ENCODE measurements around the gene BCL6.

DNA sequence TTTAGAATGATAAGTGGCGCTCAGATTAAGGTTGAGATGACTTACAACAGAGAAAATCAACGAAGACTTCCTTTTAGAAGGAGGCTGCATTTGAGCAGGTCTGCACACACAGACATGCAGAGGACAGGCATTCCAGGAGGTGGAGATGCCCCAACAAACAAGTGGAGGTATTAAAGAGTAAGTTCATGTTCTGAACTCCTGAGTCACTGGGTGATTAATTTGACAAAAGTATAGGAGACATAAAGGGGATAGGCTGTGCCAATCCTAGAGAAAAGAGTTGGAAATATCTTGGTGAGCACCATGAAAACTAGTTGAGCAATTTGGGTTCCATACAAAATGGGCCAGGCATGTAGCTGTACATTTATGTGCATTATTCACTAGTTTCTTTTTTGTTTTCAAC is 33.5 kb upstream of the BCL6 start:
- TF ChIP-seq, protein P1, sequence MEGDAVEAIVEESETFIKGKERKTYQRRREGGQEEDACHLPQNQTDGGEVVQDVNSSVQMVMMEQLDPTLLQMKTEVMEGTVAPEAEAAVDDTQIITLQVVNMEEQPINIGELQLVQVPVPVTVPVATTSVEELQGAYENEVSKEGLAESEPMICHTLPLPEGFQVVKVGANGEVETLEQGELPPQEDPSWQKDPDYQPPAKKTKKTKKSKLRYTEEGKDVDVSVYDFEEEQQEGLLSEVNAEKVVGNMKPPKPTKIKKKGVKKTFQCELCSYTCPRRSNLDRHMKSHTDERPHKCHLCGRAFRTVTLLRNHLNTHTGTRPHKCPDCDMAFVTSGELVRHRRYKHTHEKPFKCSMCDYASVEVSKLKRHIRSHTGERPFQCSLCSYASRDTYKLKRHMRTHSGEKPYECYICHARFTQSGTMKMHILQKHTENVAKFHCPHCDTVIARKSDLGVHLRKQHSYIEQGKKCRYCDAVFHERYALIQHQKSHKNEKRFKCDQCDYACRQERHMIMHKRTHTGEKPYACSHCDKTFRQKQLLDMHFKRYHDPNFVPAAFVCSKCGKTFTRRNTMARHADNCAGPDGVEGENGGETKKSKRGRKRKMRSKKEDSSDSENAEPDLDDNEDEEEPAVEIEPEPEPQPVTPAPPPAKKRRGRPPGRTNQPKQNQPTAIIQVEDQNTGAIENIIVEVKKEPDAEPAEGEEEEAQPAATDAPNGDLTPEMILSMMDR (IDR thresholded peaks at IDR 0.05; ENCODE audit: poor library complexity) = no peak
- TF ChIP-seq EZH2phosphoT487 (IDR thresholded peaks at IDR 0.05; ENCODE audit: low read depth, severe bottlenecking, unreplicated experiment) = no peak
- no peak for TF ChIP-seq EZH2 (IDR thresholded peaks at IDR 0.05; ENCODE audit: borderline replicate concordance)

Measured in hepatocyte (in vitro differentiated cells).